ENCODE results near the gene SMAD7.

Gene SMAD7

GRCh38 chr18:48904847-48905394 lies 45.8 kb downstream of the SMAD7 start:
- no peak for TF ChIP-seq TOX (CRISPR knock-in tag; IDR thresholded peaks at IDR 0.05; ENCODE audit: borderline replicate concordance)
- TF ChIP-seq BACH2 (CRISPR knock-in tag; IDR thresholded peaks at IDR 0.05; ENCODE audit: borderline replicate concordance), result no peak
- TF ChIP-seq ARNTL (CRISPR knock-in tag; IDR thresholded peaks at IDR 0.05; ENCODE audit: borderline replicate concordance, low read depth), result no peak
- no peak for TF ChIP-seq GLIS3 (CRISPR knock-in tag; IDR thresholded peaks at IDR 0.05)
- TF ChIP-seq ISL1 (CRISPR knock-in tag; IDR thresholded peaks at IDR 0.05), result no peak
- TF ChIP-seq, protein P1, sequence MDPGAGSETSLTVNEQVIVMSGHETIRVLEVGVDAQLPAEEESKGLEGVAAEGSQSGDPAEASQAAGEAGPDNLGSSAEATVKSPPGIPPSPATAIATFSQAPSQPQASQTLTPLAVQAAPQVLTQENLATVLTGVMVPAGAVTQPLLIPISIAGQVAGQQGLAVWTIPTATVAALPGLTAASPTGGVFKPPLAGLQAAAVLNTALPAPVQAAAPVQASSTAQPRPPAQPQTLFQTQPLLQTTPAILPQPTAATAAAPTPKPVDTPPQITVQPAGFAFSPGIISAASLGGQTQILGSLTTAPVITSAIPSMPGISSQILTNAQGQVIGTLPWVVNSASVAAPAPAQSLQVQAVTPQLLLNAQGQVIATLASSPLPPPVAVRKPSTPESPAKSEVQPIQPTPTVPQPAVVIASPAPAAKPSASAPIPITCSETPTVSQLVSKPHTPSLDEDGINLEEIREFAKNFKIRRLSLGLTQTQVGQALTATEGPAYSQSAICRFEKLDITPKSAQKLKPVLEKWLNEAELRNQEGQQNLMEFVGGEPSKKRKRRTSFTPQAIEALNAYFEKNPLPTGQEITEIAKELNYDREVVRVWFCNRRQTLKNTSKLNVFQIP (CRISPR knock-in tag; IDR thresholded peaks at IDR 0.05; ENCODE audit: borderline replicate concordance, low read depth), result no peak
- no peak for TF ChIP-seq ZFP30 (CRISPR knock-in tag; IDR thresholded peaks at IDR 0.05)
- no peak for TF ChIP-seq PPARA (CRISPR knock-in tag; IDR thresholded peaks at IDR 0.05; ENCODE audit: borderline replicate concordance)
- TF ChIP-seq, protein P2, sequence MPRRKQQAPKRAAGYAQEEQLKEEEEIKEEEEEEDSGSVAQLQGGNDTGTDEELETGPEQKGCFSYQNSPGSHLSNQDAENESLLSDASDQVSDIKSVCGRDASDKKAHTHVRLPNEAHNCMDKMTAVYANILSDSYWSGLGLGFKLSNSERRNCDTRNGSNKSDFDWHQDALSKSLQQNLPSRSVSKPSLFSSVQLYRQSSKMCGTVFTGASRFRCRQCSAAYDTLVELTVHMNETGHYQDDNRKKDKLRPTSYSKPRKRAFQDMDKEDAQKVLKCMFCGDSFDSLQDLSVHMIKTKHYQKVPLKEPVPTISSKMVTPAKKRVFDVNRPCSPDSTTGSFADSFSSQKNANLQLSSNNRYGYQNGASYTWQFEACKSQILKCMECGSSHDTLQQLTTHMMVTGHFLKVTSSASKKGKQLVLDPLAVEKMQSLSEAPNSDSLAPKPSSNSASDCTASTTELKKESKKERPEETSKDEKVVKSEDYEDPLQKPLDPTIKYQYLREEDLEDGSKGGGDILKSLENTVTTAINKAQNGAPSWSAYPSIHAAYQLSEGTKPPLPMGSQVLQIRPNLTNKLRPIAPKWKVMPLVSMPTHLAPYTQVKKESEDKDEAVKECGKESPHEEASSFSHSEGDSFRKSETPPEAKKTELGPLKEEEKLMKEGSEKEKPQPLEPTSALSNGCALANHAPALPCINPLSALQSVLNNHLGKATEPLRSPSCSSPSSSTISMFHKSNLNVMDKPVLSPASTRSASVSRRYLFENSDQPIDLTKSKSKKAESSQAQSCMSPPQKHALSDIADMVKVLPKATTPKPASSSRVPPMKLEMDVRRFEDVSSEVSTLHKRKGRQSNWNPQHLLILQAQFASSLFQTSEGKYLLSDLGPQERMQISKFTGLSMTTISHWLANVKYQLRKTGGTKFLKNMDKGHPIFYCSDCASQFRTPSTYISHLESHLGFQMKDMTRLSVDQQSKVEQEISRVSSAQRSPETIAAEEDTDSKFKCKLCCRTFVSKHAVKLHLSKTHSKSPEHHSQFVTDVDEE (CRISPR knock-in tag; IDR thresholded peaks at IDR 0.05), result no peak
- TF ChIP-seq CSDC2 (CRISPR knock-in tag; IDR thresholded peaks at IDR 0.05), result no peak
- TF ChIP-seq, protein P3, sequence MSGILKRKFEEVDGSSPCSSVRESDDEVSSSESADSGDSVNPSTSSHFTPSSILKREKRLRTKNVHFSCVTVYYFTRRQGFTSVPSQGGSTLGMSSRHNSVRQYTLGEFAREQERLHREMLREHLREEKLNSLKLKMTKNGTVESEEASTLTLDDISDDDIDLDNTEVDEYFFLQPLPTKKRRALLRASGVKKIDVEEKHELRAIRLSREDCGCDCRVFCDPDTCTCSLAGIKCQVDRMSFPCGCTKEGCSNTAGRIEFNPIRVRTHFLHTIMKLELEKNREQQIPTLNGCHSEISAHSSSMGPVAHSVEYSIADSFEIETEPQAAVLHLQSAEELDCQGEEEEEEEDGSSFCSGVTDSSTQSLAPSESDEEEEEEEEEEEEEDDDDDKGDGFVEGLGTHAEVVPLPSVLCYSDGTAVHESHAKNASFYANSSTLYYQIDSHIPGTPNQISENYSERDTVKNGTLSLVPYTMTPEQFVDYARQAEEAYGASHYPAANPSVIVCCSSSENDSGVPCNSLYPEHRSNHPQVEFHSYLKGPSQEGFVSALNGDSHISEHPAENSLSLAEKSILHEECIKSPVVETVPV (CRISPR knock-in tag; IDR thresholded peaks at IDR 0.05), result no peak
- no peak for TF ChIP-seq ZNF565 (CRISPR knock-in tag; conservative IDR thresholded peaks at IDR 0.05; ENCODE audit: low read depth)
- no peak for TF ChIP-seq OSR1 (CRISPR knock-in tag; IDR thresholded peaks at IDR 0.05)
- TF ChIP-seq RARB (CRISPR knock-in tag; IDR thresholded peaks at IDR 0.05), result no peak
- no peak for TF ChIP-seq CREB5 (CRISPR knock-in tag; IDR thresholded peaks at IDR 0.05; ENCODE audit: low read depth)
- TF ChIP-seq ZNF8 (CRISPR knock-in tag; IDR thresholded peaks at IDR 0.05), result no peak
- no peak for ATAC-seq

DNA sequence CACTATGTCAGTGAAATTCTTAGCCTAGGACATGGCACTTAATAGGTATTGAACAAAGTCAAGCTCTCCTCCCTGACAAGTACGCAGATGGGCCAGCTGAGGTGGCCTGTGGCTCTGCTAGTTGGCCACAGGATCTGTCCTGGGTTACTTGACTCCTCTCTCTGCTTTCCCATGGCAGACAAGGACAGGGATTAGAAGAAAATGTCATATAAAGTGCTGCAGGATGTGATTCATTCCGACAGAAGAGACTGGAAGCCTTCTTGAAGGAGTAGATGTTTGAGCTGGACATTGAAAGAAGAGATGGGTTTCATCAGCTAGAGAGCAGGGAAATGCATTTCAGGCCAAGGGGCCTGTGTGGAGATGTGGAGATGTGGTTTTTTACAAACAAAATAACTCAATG lies 46.7 kb downstream of the SMAD7 start:
- no peak for TF ChIP-seq PPARA (CRISPR knock-in tag; IDR thresholded peaks at IDR 0.05; ENCODE audit: borderline replicate concordance)
- no peak for TF ChIP-seq TCF4 (CRISPR knock-in tag; IDR thresholded peaks at IDR 0.05; ENCODE audit: borderline replicate concordance)
- TF ChIP-seq CSDC2 (CRISPR knock-in tag; IDR thresholded peaks at IDR 0.05), result no peak
- TF ChIP-seq ARNTL (CRISPR knock-in tag; IDR thresholded peaks at IDR 0.05; ENCODE audit: borderline replicate concordance, low read depth), result no peak
- TF ChIP-seq, protein P4, sequence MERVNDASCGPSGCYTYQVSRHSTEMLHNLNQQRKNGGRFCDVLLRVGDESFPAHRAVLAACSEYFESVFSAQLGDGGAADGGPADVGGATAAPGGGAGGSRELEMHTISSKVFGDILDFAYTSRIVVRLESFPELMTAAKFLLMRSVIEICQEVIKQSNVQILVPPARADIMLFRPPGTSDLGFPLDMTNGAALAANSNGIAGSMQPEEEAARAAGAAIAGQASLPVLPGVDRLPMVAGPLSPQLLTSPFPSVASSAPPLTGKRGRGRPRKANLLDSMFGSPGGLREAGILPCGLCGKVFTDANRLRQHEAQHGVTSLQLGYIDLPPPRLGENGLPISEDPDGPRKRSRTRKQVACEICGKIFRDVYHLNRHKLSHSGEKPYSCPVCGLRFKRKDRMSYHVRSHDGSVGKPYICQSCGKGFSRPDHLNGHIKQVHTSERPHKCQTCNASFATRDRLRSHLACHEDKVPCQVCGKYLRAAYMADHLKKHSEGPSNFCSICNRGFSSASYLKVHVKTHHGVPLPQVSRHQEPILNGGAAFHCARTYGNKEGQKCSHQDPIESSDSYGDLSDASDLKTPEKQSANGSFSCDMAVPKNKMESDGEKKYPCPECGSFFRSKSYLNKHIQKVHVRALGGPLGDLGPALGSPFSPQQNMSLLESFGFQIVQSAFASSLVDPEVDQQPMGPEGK (CRISPR knock-in tag; IDR thresholded peaks at IDR 0.05; ENCODE audit: borderline replicate concordance), result no peak
- TF ChIP-seq ZNF70 (CRISPR knock-in tag; IDR thresholded peaks at IDR 0.05), result no peak
- no peak for TF ChIP-seq ISL1 (CRISPR knock-in tag; IDR thresholded peaks at IDR 0.05)
- TF ChIP-seq, protein P3 (CRISPR knock-in tag; IDR thresholded peaks at IDR 0.05), result no peak
- no peak for TF ChIP-seq ZC3H10 (CRISPR knock-in tag; IDR thresholded peaks at IDR 0.05)
- ATAC-seq, result no peak
